BE2C (cell line): ENCODE results near the gene DUSP22.

Experiments used
- DNase-seq: peaks from one replicate; pipeline ENCODE4 v3.0.0-alpha.2; 2020
- H3K27me3 ChIP-seq: fragments of 250-450 bp; sonication (Bioruptor Pico); 2 replicates; pipeline ENCODE4 v1.5.1; 2020; ENCODE audit warnings: mild to moderate bottlenecking
- H3K36me3 ChIP-seq: fragments of 250-450 bp; sonication (Bioruptor Pico); 2 replicates; pipeline ENCODE4 v1.5.1; 2020; ENCODE audit warnings: mild to moderate bottlenecking
- H3K4me1 ChIP-seq: fragments of 250-450 bp; sonication (Bioruptor Pico); 2 replicates; pipeline ENCODE4 v1.5.1; 2020
- H3K4me3 ChIP-seq: 2 replicates; pipeline ENCODE4 v1.5.1; 2011; ENCODE audit warnings: low read depth, low read length
- H3K9me3 ChIP-seq: fragments of 250-450 bp; sonication (Bioruptor Pico); 2 replicates; pipeline ENCODE4 v1.5.1; 2020
- TF ChIP-seq, protein P1 (sequence below): IDR thresholded peaks from 2 replicates; pipeline ENCODE4 v1.5.1; 2012; ENCODE audit warnings: mild to moderate bottlenecking, low read depth, low read length

Gene DUSP22

GRCh38 chr6:326896-327537 lies 34.7 kb downstream of the DUSP22 start:
- no peaks in the 10 kb centered on the region for H3K36me3 ChIP-seq
- TF ChIP-seq, protein P1, sequence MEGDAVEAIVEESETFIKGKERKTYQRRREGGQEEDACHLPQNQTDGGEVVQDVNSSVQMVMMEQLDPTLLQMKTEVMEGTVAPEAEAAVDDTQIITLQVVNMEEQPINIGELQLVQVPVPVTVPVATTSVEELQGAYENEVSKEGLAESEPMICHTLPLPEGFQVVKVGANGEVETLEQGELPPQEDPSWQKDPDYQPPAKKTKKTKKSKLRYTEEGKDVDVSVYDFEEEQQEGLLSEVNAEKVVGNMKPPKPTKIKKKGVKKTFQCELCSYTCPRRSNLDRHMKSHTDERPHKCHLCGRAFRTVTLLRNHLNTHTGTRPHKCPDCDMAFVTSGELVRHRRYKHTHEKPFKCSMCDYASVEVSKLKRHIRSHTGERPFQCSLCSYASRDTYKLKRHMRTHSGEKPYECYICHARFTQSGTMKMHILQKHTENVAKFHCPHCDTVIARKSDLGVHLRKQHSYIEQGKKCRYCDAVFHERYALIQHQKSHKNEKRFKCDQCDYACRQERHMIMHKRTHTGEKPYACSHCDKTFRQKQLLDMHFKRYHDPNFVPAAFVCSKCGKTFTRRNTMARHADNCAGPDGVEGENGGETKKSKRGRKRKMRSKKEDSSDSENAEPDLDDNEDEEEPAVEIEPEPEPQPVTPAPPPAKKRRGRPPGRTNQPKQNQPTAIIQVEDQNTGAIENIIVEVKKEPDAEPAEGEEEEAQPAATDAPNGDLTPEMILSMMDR: no peak
- H3K4me1 ChIP-seq: no peaks in the 10 kb centered on the region
- peaks cover 3% of the 10 kb centered on the region; the same call in 1 of the 2 replicates for H3K9me3 ChIP-seq
- peaks cover 21% of the 10 kb centered on the region for H3K27me3 ChIP-seq
- no peak overlapping the region for H3K4me3 ChIP-seq
- no peak for DNase-seq

DNA sequence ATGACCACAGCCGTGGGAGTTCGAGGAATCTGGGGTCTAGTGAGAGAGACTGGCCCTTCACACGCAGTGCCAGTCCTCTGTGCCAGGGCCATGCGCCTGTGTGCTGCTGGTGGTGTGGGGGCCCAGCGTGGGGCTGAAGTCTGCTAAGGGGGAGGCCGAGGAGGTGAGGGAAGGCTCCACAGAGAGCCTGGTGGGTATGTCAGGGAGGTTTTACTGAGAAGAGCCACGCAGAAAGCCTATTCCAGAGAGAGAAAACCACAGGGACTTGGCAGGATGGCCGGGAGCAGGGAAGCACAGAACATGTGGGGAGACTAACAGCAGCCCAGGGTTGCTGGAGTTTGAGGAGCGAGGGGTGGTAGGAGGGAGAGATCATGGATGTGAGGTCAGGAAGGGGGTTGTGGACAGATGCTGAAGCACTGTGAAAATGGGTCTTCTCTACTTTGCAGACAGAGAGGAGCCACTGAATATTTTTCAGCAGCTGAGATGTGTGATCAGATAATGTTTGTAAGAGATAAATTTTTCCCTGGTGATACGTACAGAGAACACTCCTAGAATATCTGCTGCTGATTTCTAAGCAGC lies 35.3 kb downstream of the DUSP22 start:
- no peak for DNase-seq
- Histone ChIP-seq H3K9me3 (peaks cover 3% of the 10 kb centered on the region; the same call in 1 of the 2 replicates), H3K36me3 (no peaks in the 10 kb centered on the region), H3K4me3 (no peak overlapping the region), H3K4me1 (no peaks in the 10 kb centered on the region), H3K27me3 (peaks cover 21% of the 10 kb centered on the region)
- TF ChIP-seq, protein P1: no peak

GRCh38 chr6:328136-328670 lies 35.9 kb downstream of the DUSP22 start:
- H3K9me3 ChIP-seq: peaks cover 3% of the 10 kb centered on the region; the same call in 1 of the 2 replicates
- no peak overlapping the region for H3K4me3 ChIP-seq
- no peaks in the 10 kb centered on the region for H3K4me1 ChIP-seq
- H3K27me3 ChIP-seq: peaks cover 26% of the 10 kb centered on the region
- no peaks in the 10 kb centered on the region for H3K36me3 ChIP-seq
- no peak for DNase-seq
- TF ChIP-seq, protein P1: no peak

DNA sequence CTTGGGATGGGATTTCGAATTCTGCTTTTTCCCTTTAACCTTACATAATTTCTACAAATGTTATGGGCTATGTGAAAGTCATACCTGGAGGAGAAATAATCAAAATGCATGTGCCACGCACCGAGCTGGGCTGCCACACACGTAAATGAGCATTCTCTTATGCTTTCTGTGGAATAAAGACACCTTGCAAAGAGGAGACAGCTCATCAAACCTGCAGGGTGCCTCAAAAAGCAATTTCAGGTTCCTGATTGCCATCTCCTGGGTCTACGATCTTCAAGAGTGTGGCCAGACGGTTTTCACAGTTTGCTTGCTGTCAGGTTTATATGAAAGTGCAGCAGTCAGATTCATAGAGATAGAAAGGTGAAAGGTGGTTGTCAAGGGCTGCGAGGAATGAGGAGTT lies 36.6 kb downstream of the DUSP22 start:
- DNase-seq: no peak
- no peaks in the 10 kb centered on the region for H3K36me3 ChIP-seq

GRCh38 chr6:329888-330691 lies 37.8 kb downstream of the DUSP22 start:
- Histone ChIP-seq H3K4me3 (no peak overlapping the region), H3K9me3 (peaks cover 3% of the 10 kb centered on the region; the same call in 1 of the 2 replicates), H3K36me3 (no peaks in the 10 kb centered on the region), H3K4me1 (no peaks in the 10 kb centered on the region), H3K27me3 (peaks cover 26% of the 10 kb centered on the region)
- TF ChIP-seq, protein P1: no peak
- no peak for DNase-seq

More for the DNA sequence above, 36.6 kb downstream of the DUSP22 start:
- Histone ChIP-seq H3K27me3 (peaks cover 26% of the 10 kb centered on the region), H3K4me3 (no peak overlapping the region), H3K9me3 (peaks cover 3% of the 10 kb centered on the region; the same call in 1 of the 2 replicates), H3K4me1 (no peaks in the 10 kb centered on the region)
- TF ChIP-seq, protein P1: no peak
